Stimulated activated CD8-positive, alpha-beta memory T cell treated with anti-CD3 and anti-CD28 coated beads, Interleukin-4, amount 100 ng/mL, for 4 hours (primary cell): Measurements from ENCODE around the gene HSPE1.
"Not testable (repeated sequence)": the region's sequence is repeated elsewhere in the genome, so short reads cannot be mapped to it uniquely, and the experiment has no call there.

ENCODE experiments used
- DNase-seq, 2 donors: peaks; one replicate each; pipeline ENCODE4 v3.0.0-alpha.2; 2020; ENCODE audit warnings: low read depth in 2 of 2, low spot score in 1 of 2

HSPE1 gene

DNA sequence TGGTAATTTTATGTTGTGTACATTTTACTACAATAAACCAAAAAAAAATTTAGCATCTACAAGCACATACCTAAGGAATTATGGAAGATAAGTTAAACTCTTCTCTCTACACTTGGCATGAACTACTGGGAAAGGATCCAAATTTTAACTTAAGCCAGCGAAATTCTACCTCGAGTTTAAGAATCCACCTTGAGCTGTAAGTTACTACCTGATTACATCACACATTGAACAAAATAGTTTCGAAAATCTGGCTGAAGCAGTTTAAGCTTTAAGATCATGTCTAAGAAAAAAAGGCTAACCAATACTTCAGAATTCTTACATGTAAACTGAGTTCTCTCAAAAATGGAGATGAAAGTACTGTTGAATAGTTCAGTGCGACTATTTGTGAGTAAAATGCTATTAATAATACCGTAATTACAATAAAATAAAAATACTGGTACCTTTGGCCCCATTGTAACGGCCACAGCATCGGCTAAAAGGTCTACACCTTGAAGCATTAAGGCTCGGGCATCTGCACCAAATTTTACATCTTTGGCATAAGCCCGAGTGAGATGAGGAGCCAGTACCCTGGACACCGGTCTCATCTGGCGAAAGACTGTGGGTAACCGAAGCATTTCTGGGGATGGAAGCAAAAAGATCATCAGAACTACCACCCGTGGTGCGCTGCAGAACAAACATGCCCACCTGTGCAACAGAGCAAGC is 1.8 kb upstream of the HSPE1 start:
- no peak for DNase-seq

GRCh38 chr2:197498937-197499593 is 1.1 kb upstream of the HSPE1 start:
- DNase-seq = peak; percentile 9 to 30

GRCh38 chr2:197500503-197501131 is 438 bp downstream of the HSPE1 start:
- DNase-seq = no peak

DNA sequence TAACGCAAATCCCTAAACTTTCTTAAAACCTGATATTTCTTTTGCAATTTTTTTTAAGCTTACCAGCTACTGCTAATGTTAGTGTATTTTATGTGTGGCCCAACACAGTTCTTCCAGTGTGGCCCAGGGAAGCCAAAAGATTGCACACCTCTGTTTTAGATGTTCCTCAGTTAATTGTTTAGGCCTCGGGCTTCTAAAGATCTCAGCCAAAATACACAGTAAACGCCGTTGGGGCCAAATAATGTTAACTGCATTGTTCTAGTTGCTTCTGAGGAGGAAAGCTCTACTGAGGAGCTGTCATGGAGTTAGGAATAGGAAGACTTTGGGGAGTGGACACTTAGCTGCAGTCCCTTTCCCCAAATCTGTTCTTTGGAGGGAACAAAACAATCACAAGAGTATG is 2.0 kb downstream of the HSPE1 start:
- DNase-seq = no peak

DNA sequence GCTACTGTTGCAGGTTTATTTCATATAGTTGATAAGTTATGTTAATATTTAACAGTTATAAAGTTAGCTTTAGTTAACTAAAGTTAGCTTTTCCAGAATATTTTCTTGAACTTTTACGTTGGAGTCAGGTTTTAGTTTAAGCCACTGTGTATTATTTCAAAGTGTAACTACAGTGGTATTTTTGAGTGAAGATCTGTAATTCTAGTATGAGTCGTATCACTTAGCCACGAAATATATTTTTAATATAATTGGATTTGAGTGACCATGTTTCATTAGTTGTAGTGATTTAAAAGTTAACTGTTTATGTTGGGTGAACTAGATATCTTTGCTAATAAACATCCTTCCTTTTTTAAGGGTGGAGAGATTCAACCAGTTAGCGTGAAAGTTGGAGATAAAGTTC is 2.5 kb downstream of the HSPE1 start:
- DNase-seq = no peak

- DNase-seq = no peak
Measured at GRCh38 chr2:197504000-197504399, 3.8 kb downstream of the HSPE1 start.

DNA sequence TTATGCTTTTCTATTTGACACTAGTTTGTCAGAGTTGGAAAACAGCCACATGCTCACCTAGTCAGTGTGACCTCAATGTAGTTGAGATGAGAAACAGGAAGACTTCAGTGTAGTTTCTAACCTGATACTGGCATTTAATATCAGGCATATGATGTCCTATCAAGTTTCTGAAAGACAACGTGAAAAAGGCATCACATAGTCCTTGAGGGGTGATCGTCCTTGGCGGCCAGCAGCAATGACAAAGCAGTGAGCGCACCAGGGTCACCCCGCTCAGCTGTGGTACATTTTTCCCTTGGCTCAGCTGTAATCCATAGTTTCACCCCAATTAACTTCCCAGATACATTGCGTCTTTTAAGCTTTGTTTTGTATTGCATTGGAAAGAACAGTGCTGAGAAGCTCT is 4.3 kb downstream of the HSPE1 start:
- DNase-seq = no peak

DNA sequence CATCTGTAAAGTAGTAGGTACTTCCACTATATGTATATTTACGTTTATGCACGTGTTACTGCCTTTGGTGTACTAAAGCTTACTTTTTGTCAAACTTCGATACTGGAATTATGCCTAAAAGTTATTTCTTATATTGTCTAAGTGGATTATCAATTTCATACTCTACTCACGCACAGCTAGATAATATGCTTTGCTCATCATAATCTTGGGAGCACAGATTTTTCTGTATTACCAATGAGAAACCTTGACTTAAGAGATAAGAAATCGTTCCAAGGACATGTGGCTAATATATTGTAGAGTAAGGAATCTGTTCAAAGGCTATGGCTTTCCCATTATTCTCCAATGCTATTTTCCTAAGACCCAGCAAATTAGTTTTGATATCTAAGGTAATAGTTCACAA is 6.5 kb downstream of the HSPE1 start:
- DNase-seq = no peak

- DNase-seq = no peak
Measured at GRCh38 chr2:197513915-197514314, 13.7 kb downstream of the HSPE1 start.

- DNase-seq = no peak
Measured at GRCh38 chr2:197514754-197515153, 14.6 kb downstream of the HSPE1 start.

DNA sequence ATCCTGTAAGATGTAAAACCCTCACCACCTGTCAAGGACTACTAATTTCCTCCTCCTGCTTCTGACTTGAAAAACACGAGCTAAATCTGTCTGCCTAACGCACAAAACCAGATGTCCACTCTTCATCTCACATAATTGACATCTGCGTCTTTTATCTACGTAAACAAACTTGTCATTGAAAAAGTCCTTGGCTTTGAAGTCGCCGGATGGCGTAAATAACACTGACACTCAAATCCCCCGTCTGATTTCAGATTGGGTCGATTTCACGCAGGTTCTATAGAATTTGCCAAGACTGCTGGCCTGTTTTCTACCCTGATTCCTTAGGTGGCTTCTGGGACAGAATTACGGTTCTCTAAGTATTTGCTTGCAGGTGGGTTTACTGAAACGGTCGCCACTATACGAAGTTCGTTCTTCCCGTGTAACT is 15.1 kb downstream of the HSPE1 start:
- no peak for DNase-seq

DNA sequence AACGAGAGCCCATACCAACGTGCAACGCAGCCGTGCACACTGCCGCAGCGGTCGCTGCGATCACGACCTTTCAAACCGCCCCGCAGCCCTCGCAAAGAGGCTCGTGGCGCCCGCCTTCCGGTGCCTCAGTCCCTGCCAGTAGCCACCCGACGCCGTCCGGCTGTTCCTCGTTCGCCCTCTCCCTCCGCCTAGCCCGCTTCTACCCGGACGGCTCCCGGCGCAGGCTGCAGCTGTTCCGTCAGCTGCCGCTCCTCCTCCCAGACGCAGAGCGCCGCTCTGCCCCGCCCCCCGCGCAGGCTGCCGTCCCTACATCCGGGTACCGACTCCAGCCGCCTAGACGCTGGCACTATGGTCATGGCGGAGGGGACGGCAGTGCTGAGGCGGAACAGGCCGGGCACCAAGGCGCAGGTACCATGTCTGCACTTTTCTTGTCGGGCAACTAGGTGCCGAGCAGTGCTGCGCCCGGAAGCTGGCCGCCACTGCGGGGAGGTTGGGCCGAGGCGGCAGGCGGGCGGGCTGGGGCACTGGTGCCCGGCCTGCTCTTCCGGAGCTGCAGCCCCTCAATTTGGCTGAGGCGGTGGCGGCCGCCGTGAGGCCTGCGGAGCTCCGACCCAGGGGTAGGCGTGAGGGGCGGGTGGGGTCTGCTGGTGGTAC is 15.7 kb downstream of the HSPE1 start, which contains the start of gene MOB4:
Gene MOB4, plus strand, starts transcription at position 328 of the 654 bp plus-strand sequence. Its CDS starts 21 bp downstream, at position 349.
- peak; percentile 80 to 87 for DNase-seq

DNA sequence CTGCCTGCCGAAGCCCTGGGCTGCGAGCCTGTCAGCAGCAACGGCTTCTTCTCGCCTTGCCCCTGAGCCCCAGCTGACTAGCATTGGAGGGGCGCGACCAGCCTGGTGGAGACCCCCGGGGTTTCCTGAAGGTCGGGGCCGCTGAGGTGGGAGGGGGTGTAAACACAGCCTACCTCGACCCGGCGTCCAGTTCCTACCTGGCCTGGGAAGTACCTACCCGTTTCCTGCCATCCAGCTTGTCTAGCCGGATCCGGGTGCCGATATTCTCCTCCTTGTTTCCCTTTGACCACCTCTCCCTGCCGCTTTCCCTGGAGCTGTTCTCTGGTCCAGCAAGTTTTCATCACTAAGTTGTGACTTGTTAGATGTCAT is 16.2 kb downstream of the HSPE1 start:
- DNase-seq = no peak

- no peak for DNase-seq
Measured at GRCh38 chr2:197517150-197517549, 17.0 kb downstream of the HSPE1 start.

DNA sequence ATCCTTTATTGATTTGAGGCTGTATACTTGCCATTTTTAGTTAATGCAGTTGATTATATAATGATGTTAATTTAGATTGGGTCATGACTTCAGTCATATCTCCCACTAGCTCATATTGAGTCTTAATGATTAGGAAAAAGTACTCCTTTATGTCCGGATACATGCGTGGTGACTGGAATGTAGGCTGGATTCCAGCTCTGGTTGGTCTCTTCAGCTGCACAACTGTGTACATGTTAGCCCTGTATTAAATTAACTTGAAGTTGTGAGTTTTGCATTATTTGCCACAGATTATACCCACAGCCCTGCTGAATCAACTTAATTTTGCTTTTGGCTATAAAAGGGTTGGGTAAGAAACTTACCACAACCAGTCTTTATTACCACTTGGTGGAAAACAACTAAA is 38.2 kb downstream of the HSPE1 start:
- no peak for DNase-seq

DNA sequence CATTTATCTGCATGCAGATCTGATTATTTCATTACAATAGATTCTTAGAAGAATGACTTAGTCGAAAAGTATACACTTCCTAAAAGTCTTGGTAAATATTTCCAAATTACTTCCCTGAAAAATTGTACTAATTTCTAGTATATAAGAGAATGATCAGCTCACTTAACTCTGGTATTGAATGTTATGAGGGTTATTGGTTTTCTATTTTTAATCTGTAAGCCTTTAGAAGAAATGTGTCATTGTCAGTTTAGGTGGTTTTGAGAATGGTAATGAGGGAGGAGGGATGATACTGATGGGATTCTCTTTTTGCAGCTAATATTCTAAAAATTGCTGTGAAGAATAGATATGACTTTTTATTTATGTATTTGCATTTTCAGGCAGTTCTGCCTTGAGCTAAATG is 39.6 kb downstream of the HSPE1 start:
- DNase-seq = no peak

DNA sequence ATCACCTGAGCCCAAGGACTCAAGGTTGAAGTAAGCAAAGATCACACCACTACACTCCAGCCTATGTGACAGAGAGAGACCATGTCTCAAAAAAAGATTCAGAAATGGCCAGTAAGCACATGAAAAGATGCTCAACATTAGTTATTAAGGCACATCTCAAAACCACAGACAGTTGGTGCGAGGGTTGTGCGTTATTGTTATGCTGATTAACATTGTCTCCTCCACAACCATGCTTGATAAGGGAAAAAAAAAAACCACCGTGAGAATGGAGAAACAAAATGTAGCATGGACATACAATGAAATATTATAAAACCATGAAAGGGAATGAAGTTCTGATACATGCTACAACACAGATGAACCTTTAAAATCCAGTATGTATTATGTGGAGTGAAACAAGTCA is 43.0 kb downstream of the HSPE1 start:
- DNase-seq = no peak

GRCh38 chr2:197547163-197547900 is 47.2 kb downstream of the HSPE1 start:
- DNase-seq = no peak

DNA sequence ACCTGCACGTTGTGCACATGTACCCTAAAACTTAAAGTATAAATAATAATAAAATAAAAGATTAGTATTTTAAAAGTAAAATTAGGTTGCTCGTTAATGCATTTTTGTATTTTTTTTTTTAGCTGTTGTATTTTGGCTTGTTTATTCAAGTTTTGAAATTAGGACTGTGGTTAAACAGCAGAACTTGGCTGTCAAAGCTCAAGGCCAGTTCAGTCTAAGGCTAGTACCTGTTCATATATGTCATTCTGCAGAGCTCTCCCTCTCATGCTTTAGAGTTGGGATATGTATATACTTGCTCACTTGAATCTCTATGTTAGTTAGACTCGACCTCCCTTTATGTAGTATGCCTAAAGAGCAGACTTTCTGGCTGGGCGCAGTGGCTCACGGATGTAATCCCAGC is 48.4 kb downstream of the HSPE1 start:
- DNase-seq = no peak

GRCh38 chr2:197551260-197551659 is 51.1 kb downstream of the HSPE1 start:
- DNase-seq = not testable (repeated sequence)
